GM18499 (cell line): Measurements from ENCODE around the gene SYN1.

ENCODE experiments used
- ATAC-seq: cut with Tn5 transposase; IDR thresholded peaks from one replicate; pipeline ENCODE4 v1.9.1; 2021; ENCODE audit warnings: moderate number of reproducible peaks; ENCODE audit not compliant: insufficient read depth, unreplicated experiment

The SYN1 gene

GRCh38 chrX:47574547-47575301, 44.9 kb downstream of the SYN1 start:
- no peak for ATAC-seq

DNA sequence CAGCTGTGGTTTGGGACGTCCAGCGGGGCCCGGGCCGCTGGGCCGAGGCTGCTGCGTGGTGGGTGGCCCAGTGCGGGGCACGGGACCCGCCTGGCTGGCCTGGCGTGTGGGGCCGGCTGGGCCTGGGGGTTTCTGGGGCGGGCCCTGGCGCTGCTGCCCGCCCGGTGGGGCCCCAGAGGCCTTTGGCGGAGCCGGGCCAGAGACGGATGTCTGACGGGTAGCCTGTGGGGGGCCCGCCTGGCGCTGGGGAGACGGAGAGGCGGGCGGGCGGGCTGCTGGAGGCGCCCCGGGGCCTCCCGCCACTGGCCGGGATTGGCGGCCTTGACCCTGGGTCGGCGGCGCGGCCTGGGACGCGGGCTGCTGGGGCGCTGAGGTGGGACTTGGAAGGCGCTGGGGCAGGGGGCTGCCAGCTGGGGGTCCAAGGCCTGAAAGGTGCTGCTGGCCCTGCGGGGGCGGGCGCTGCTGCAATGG, 45.5 kb downstream of the SYN1 start:
- no peak for ATAC-seq

- ATAC-seq: no peak
Measured at GRCh38 chrX:47573341-47574075, 46.1 kb downstream of the SYN1 start.

GRCh38 chrX:47572773-47573340, 46.8 kb downstream of the SYN1 start:
- ATAC-seq: no peak

GRCh38 chrX:47571896-47572295, 47.8 kb downstream of the SYN1 start:
- ATAC-seq: no peak

DNA sequence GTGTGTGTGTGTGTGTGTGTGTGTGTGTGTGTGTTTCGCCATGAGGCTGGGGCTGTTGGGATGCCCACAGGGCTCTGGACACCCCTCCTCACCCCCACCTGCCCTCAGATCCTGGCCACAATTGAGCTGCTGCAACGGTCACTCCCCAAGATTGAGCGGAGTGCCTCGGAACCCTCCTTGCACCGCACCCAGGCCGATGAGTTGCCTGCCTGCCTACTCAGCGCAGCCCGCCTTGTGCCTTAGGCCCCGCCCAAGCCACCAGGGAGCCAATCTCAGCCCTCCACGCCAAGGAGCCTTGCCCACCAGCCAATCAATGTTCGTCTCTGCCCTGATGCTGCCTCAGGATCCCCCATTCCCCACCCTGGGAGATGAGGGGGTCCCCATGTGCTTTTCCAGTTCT, 48.4 kb downstream of the SYN1 start:
- no peak for ATAC-seq

GRCh38 chrX:47570794-47571193, 48.9 kb downstream of the SYN1 start:
- ATAC-seq: no peak

GRCh38 chrX:47568656-47569295, 50.9 kb downstream of the SYN1 start:
- no peak for ATAC-seq

DNA sequence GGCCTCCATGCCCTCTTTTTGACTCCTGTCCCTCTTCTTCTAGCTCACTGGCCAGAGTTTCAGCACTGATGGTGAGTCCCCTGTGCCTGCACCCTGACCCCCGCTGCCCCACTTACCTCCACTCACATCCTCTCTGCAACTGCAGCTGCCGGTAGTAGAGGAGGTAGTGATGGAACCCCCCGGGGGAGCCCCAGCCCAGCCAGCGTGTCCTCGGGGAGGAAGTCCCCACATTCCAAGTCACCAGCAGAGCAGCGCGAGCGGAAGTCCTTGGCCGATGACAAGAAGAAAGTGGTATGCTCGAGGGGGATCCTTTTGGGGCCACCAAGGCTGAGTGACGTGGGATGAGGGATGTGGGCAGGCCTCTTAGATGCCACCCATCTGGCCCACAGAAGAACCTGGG, 52.8 kb downstream of the SYN1 start:
- ATAC-seq: no peak

DNA sequence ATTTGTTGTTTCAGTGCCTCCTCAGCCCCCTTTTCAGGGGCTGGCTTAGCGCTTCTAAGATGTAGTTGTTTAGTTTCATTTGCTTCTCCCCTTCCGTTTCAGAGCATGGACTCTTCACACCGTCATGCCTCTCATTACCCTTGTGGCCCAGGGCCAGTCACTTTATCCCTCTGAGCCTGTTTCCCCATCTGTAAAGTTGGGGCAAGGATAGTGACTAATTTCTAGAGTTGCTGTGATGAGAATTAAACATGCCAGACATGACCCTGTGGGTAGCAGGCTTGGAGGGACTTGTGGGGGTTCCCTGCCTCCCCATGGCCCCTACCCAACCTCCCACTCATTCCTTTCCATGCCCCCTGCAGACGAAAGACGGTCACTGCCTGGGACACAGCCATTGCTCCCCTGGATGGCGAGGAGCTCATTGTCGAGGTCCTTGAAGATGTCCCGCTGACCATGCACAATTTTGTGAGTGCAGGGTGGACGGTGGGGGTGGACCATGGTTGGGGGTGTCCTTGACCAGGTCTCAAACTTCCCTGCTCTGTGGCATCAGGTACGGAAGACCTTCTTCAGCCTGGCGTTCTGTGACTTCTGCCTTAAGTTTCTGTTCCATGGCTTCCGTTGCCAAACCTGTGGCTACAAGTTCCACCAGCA, 55.1 kb downstream of the SYN1 start:
- no peak for ATAC-seq

- no peak for ATAC-seq
Measured at GRCh38 chrX:47563801-47564315, 55.8 kb downstream of the SYN1 start.

DNA sequence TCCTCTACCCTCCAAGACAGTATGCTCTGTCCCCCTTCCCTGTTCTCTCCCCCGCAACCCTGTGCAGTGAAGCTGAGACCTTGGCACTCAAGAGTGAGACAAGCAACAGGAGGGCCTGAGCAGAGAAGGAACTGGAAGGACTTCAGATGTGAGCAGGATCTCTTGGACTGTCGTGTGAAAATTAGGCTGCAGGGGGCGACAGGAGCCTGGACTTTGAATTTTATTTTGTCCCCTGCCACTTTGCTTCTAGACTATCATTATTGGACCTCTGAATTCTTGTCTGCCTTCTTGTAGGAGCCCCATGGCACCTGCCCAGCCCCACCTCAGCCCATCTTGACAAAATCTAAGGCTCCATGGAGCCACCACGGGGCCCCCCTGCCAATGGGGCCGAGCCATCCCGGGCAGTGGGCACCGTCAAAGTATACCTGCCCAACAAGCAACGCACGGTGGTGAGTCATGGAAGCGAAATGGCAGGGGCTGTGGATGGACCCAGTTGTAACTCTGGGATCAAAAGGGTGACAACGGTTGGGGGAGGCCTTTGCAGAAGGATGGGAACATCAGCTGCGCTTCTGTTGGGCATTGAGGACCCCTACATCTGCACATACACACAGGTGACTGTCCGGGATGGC, 56.9 kb downstream of the SYN1 start:
- no peak for ATAC-seq

GRCh38 chrX:47561659-47562151, 58.0 kb downstream of the SYN1 start:
- ATAC-seq: no peak

DNA sequence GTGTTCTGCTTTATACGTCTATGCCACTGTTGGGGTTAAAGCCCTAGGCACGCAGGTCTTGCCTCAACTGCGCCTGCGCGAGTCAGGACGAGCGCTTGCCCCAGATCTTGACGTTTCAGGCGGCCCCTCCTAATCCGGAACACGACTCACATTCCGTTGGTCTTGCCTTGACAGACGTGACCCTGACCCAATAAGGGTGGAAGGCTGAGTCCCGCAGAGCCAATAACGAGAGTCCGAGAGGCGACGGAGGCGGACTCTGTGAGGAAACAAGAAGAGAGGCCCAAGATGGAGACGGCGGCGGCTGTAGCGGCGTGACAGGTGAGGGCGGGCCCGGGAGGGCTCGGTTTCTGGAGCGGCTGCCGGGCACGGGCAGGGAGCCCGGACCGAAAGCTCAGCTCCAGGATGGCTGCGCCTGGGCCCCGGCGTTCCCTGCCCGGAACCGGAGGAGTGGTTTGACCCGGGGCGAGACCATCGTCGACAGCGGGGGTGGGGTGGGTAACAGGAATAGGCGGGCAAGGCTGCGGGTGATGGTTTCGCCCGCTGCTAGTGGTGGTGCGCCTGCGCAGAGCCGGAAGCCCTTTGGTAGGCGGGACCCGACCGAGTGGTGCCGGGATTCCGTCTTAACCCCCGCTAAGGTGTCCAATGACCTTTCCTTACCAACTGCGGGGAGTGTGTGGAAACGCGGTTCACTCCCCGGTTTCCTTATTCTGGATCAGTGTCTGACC, 58.6 kb downstream of the SYN1 start, which contains the start of gene ARAF:
TSS of gene ARAF (plus strand) at position 272 of the 725 bp plus-strand sequence. CDS start 1,763 bp downstream, outside the sequence.
- peak; percentile 50 for ATAC-seq

DNA sequence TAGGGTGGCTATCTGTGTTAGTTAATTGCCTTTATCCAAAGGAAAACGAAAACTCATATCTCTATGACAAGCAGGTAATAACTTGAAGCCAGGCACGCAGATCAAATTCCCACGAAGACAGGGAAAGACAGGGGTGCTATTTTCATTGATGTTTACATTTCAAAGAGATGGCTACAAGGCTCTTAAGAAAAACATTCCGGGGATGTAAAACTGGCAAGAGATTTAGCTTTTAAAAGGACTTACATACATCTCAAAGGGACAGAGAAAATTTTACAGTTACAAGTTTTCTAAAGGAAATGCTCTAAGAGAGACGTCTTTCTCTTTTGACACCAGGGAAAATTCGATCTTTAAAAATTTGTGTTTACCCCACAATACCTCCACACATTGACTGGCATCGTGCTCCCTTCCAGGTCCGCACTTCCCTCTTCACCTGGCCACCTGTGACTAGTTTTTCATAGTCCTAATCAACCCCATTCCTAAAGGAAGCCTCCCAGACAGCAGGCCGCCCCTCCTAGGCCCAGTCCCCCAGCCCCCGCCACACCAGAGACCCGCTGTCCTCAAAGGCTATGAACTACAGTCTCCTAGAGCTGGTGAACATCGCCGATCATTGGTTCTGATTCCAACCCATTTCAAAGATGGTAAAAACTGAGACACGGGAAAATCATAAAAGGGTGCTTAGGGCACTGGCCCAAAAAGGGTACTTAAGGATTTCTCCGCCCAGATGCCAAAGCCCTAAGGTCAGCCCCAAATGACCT, 59.3 kb downstream of the SYN1 start:
- ATAC-seq: no peak

GRCh38 chrX:47558436-47558835, 61.2 kb downstream of the SYN1 start:
- ATAC-seq: no peak

- peak; percentile 88 for ATAC-seq
Measured at GRCh38 chrX:47556045-47556623, 63.5 kb downstream of the SYN1 start.

- no peak for ATAC-seq
Measured at GRCh38 chrX:47543496-47543895, 76.2 kb downstream of the SYN1 start.
